ENCODE measurements around the gene MCCD1. TPM values are rescaled to one million over a fixed set of nuclear protein-coding genes. Genes with fewer than 3 reads are reported as not detected.

Gene MCCD1
- total RNA-seq, 4 donors from 2014 or later = not detected

- no peak for TF ChIP-seq CTCF (IDR thresholded peaks at IDR 0.05; ENCODE audit: low read depth)
Observed at GRCh38 chr6:31575335-31575901, 46.7 kb downstream of the MCCD1 start, which contains the start of gene TNF. Gene TNF, plus strand, starts transcription at chr6:31575565. Its CDS starts 177 bp downstream, at chr6:31575742.

GRCh38 chr6:31575952-31576685, 47.4 kb downstream of the MCCD1 start:
- no peak for TF ChIP-seq CTCF (IDR thresholded peaks at IDR 0.05; ENCODE audit: low read depth)

GRCh38 chr6:31576897-31577578, 48.3 kb downstream of the MCCD1 start:
- no peak for TF ChIP-seq CTCF (IDR thresholded peaks at IDR 0.05; ENCODE audit: low read depth)

DNA sequence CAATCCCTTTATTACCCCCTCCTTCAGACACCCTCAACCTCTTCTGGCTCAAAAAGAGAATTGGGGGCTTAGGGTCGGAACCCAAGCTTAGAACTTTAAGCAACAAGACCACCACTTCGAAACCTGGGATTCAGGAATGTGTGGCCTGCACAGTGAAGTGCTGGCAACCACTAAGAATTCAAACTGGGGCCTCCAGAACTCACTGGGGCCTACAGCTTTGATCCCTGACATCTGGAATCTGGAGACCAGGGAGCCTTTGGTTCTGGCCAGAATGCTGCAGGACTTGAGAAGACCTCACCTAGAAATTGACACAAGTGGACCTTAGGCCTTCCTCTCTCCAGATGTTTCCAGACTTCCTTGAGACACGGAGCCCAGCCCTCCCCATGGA, 48.8 kb downstream of the MCCD1 start:
- TF ChIP-seq CTCF (IDR thresholded peaks at IDR 0.05; ENCODE audit: low read depth) = no peak

- no peak for TF ChIP-seq CTCF (IDR thresholded peaks at IDR 0.05; ENCODE audit: low read depth)
Observed at GRCh38 chr6:31578184-31579118, 49.7 kb downstream of the MCCD1 start.

DNA sequence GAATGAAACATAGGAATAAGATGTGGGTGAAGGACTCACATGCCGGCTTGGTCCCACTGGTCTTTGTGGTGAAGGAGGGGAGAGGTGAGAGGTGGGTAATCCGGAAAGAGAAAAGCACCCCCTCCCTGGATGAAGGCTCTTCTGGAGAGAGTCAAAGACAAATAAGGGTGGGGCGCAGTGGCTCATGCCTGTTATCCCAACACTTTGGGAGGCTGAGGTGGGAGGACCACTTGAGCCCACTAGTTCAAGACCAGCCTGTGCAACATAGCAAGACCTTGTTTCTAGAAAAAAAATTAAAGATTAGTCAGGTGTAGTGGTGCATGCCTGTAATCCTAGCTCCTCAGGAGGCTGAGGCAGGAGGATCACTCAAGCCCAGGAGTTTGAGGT, 50.4 kb downstream of the MCCD1 start:
- TF ChIP-seq CTCF (IDR thresholded peaks at IDR 0.05; ENCODE audit: low read depth) = no peak

Small RNA genes lying within 50 kb of the gene (small RNA-seq; reads per million reads assigned to genes)
- gene AL663061.1 = not detected
- 0.49 reads per million for gene RF00019
- 693 reads per million, percentile 99 among the genes with 10 or more reads in this experiment for gene SNORD117
- not detected for gene SNORD84

Other genes starting within 250 kb of the MCCD1 start
- 1,000 to 10,000 TPM in 2 of 4 donors, 100 to 1,000 TPM in 2; 568 to 1,906 (median 1,383) TPM for gene HLA-B, start 171.8 kb upstream of the MCCD1 start, total RNA-seq
- 10 to 100 TPM; 13.4 to 23.5 (median 15.9) TPM for gene MICA, start 125.4 kb upstream of the MCCD1 start, total RNA-seq
- 1 to 10 TPM; 2.3 to 9.3 (median 3.8) TPM for gene MICB, start 30.8 kb upstream of the MCCD1 start, total RNA-seq
- 100 to 1,000 TPM; 168 to 258 (median 217) TPM for gene DDX39B, start 13.0 kb downstream of the MCCD1 start, total RNA-seq
- 1 to 10 TPM in 1 of 4 donors, under 1 TPM in 1, not detected in 2; 0.68 to 1.5 TPM for gene ATP6V1G2, start 17.6 kb downstream of the MCCD1 start, total RNA-seq
- gene NFKBIL1, start 18.6 kb downstream of the MCCD1 start, total RNA-seq = 10 to 100 TPM in 3 of 4 donors, 1 to 10 TPM in 1; 5.2 to 54.4 (median 28.1) TPM
- not detected for gene LTA, start 43.3 kb downstream of the MCCD1 start, total RNA-seq
- gene TNF, start 46.6 kb downstream of the MCCD1 start, total RNA-seq = under 1 TPM in 2 of 4 donors, not detected in 2; 0.22 to 0.82 TPM
- under 1 TPM in 2 of 4 donors, not detected in 2; 0.66 to 0.85 TPM for gene LTB, start 53.5 kb downstream of the MCCD1 start, total RNA-seq
- gene LST1, start 57.3 kb downstream of the MCCD1 start, total RNA-seq = 10 to 100 TPM; 10.4 to 53.9 (median 12.5) TPM
- under 1 TPM in 1 of 4 donors, not detected in 3; 0.68 TPM for gene NCR3, start 64.0 kb downstream of the MCCD1 start, total RNA-seq
- 100 to 1,000 TPM in 2 of 4 donors, 10 to 100 TPM in 2; 30.9 to 177 (median 76.2) TPM for gene AIF1, start 86.3 kb downstream of the MCCD1 start, total RNA-seq
- 10 to 100 TPM; 36.0 to 79.5 (median 46.5) TPM for gene PRRC2A, start 91.8 kb downstream of the MCCD1 start, total RNA-seq
- 100 to 1,000 TPM; 152 to 230 (median 170) TPM for gene BAG6, start 123.7 kb downstream of the MCCD1 start, total RNA-seq
- gene APOM, start 126.9 kb downstream of the MCCD1 start, total RNA-seq = 1 to 10 TPM; 1.5 to 4.4 (median 3.1) TPM
- 10 to 100 TPM; 12.9 to 19.2 (median 15.7) TPM for gene C6orf47, start 131.8 kb downstream of the MCCD1 start, total RNA-seq
- 10 to 100 TPM; 13.4 to 20.0 (median 16.7) TPM for gene GPANK1, start 136.0 kb downstream of the MCCD1 start, total RNA-seq
- gene CSNK2B, start 137.1 kb downstream of the MCCD1 start, total RNA-seq = 100 to 1,000 TPM; 146 to 170 (median 165) TPM
- 10 to 100 TPM in 1 of 4 donors, 1 to 10 TPM in 3; 4.4 to 19.2 (median 6.5) TPM for gene LY6G5B, start 141.0 kb downstream of the MCCD1 start, total RNA-seq
- 1 to 10 TPM in 2 of 4 donors, not detected in 2; 1.4 to 1.5 TPM for gene LY6G5C, start 152.1 kb downstream of the MCCD1 start, total RNA-seq
- gene ABHD16A, start 174.4 kb downstream of the MCCD1 start, total RNA-seq = 10 to 100 TPM; 29.2 to 45.1 (median 35.6) TPM
- gene LY6G6F, start 177.9 kb downstream of the MCCD1 start, total RNA-seq = not detected
- not detected for gene LY6G6D, start 186.4 kb downstream of the MCCD1 start, total RNA-seq
- not detected for gene LY6G6C, start 192.8 kb downstream of the MCCD1 start, total RNA-seq
- under 1 TPM in 1 of 4 donors, not detected in 3; 0.33 TPM for gene MPIG6B, start 194.4 kb downstream of the MCCD1 start, total RNA-seq
- gene DDAH2, start 200.3 kb downstream of the MCCD1 start, total RNA-seq = 100 to 1,000 TPM; 112 to 189 (median 160) TPM
- gene CLIC1, start 207.6 kb downstream of the MCCD1 start, total RNA-seq = 100 to 1,000 TPM; 181 to 503 (median 311) TPM
- 10 to 100 TPM in 2 of 4 donors, 1 to 10 TPM in 2; 7.5 to 24.5 (median 9.0) TPM for gene MSH5, start 211.0 kb downstream of the MCCD1 start, total RNA-seq
- gene SAPCD1, start 233.7 kb downstream of the MCCD1 start, total RNA-seq = 1 to 10 TPM in 2 of 4 donors, not detected in 2; 2.0 to 8.3 TPM
- gene VWA7, start 248.4 kb downstream of the MCCD1 start, total RNA-seq = not detected